OCI-LY7 (cell line): ENCODE data around the gene CAPN13. TPM values are rescaled to one million over a fixed set of nuclear protein-coding genes. Genes with fewer than 3 reads are reported as not detected.

ENCODE experiments used
- BruUV-seq: library from RNA; stranded (reverse); fragments of 400-500 nt; replicated peaks from 2 replicates; lab custom pipeline; 2021; lab: Mats Ljungman, UMichigan
- CTCF ChIA-PET: fragments of 300-600 bp; sonication (Branson Sonifier 250); formaldehyde crosslinking; loops from one replicate; lab custom pipeline; 2022; ENCODE audit warnings: antibody characterized with exemption; ENCODE audit not compliant: unreplicated experiment; lab: Charles Lee
- POLR2A ChIA-PET: fragments of 300-600 bp; sonication (Branson Sonifier 250); formaldehyde crosslinking; loops from one replicate; lab custom pipeline; 2022; ENCODE audit warnings: antibody characterized with exemption; lab: Charles Lee
- DNase-seq: peaks from one replicate; pipeline ENCODE4 v3.0.0-alpha.2; 2015; ENCODE audit warnings: low spot score
- H2AFZ ChIP-seq: fragments of 200-600 bp; sonication (generic), shearing (Covaris generic); 2 replicates; pipeline ENCODE4 v1.6.1; 2014; ENCODE audit warnings: mild to moderate bottlenecking, antibody characterized with exemption, low read length, moderate library complexity
- H3K27ac ChIP-seq: fragments of 200-600 bp; sonication (generic); 2 replicates; pipeline ENCODE4 v1.5.1; 2014; ENCODE audit warnings: mixed run types, low read depth, mild to moderate bottlenecking, moderate library complexity, low read length, inconsistent platforms; ENCODE audit not compliant: poor library complexity, severe bottlenecking
- H3K36me3 ChIP-seq: fragments of 200-600 bp; sonication (generic); 2 replicates; pipeline ENCODE4 v1.6.1; 2014; ENCODE audit warnings: mild to moderate bottlenecking, antibody characterized with exemption, low read length, moderate library complexity, mixed read lengths; ENCODE audit not compliant: insufficient read depth
- H3K4me1 ChIP-seq: fragments of 200-600 bp; sonication (generic); 2 replicates; pipeline ENCODE4 v1.5.1; 2014; ENCODE audit warnings: mild to moderate bottlenecking, low read length; ENCODE audit not compliant: insufficient read depth, poor library complexity, severe bottlenecking
- H3K4me2 ChIP-seq: fragments of 200-600 bp; sonication (generic); 2 replicates; pipeline ENCODE4 v1.6.1; 2014; ENCODE audit warnings: mild to moderate bottlenecking, low read length
- H3K4me3 ChIP-seq: fragments of 200-600 bp; sonication (generic); 2 replicates; pipeline ENCODE4 v1.5.1; 2014; ENCODE audit warnings: mild to moderate bottlenecking, low read depth, low read length; ENCODE audit not compliant: poor library complexity, severe bottlenecking
- H3K79me2 ChIP-seq: fragments of 200-600 bp; sonication (generic); 2 replicates; pipeline ENCODE4 v1.6.1; 2016; ENCODE audit warnings: low read depth, mild to moderate bottlenecking, low read length, moderate library complexity, mixed read lengths; ENCODE audit not compliant: insufficient read depth
- H3K9me2 ChIP-seq: fragments of 200-600 bp; sonication (generic); 2 replicates; pipeline ENCODE4 v1.6.1; 2016; ENCODE audit warnings: mild to moderate bottlenecking, low read length, mixed read lengths; ENCODE audit not compliant: insufficient read depth
- H3K9me3 ChIP-seq: fragments of 200-600 bp; sonication (generic); 2 replicates; pipeline ENCODE4 v1.6.1; 2014; ENCODE audit warnings: mild to moderate bottlenecking, mixed run types, low read length, mixed read lengths
- H4K20me1 ChIP-seq: fragments of 200-600 bp; sonication (generic); 2 replicates; pipeline ENCODE4 v1.6.1; 2014; ENCODE audit warnings: mild to moderate bottlenecking, antibody characterized with exemption, low read length, moderate library complexity, mixed read lengths; ENCODE audit not compliant: insufficient read depth
- EZH2phosphoT487 ChIP-seq: fragments of 200-600 bp; sonication (generic); IDR thresholded peaks from 2 replicates; pipeline ENCODE4 v1.6.1; 2018; ENCODE audit warnings: low read depth, borderline replicate concordance, mild to moderate bottlenecking, mixed run types, antibody characterized with exemption, low read length, moderate library complexity, mixed read lengths
- intact Hi-C: fragments of 100-400 bp; cut with micrococcal nuclease; formaldehyde crosslinking; loops from one replicate; pipeline ENCODE4 v1.10.0; 2022; ENCODE audit not compliant: unreplicated experiment
- total RNA-seq, 2 experiments: library from RNA; depleted of rRNA in 1 of 2; stranded (reverse); fragments of >200 nt in 1 of 2; shearing (Covaris generic) in 1 of 2; gene quantifications; 2 replicates each; pipeline ENCODE4 v1.2.3, GENCODE V29; 2014 to 2022
- TF ChIP-seq, protein P1 (sequence below): fragments of 200-600 bp; sonication (generic); conservative IDR thresholded peaks from 2 replicates; pipeline ENCODE4 v1.5.1; 2014; ENCODE audit warnings: mild to moderate bottlenecking, antibody characterized with exemption, low read length, moderate library complexity, mixed read lengths

CAPN13 gene
- total RNA-seq, 2 experiments from 2014 or later, result 0.13 TPM; not detected in 1

DNA sequence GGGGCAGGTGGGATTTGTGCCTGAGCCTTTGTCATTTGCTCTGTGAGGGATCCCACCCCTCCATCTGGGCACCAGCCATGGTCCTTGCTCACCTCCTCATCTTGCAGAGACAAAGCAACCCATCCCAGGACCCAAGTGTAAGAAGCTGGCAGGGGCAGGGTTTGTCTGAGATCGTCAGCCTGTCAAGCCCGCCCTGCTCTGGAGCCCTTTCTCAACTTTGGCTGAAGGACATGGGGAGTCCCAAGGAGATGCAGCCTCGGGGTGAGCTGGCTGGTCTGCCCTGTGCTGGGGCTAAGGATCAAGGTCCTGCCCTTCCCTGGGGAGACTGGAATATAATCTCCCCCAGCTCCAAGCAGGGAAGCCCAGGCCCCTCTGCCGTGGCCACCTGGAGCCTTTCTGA is 86.0 kb downstream of the CAPN13 start:
- Histone ChIP-seq H2AFZ (no peak overlapping the region), H3K79me2 (no peaks in the 10 kb centered on the region), H4K20me1 (no peaks in the 10 kb centered on the region), H3K9me3 (no peaks in the 10 kb centered on the region), H3K36me3 (no peaks in the 10 kb centered on the region), H3K9me2 (no peaks in the 10 kb centered on the region), H3K4me1 (no peaks in the 10 kb centered on the region), H3K4me2 (no peak overlapping the region), H3K27ac (no peak overlapping the region), H3K4me3 (no peak overlapping the region)
- DNase-seq, result no peak
- ChIA-PET CTCF (interaction anchor here (1.6 kb wide), 1 partner anchor 10 kb away, joined by 3 read pairs; no protein-coding TSS in a partner anchor), POLR2A (no interaction called here)
- TF ChIP-seq, protein P1, sequence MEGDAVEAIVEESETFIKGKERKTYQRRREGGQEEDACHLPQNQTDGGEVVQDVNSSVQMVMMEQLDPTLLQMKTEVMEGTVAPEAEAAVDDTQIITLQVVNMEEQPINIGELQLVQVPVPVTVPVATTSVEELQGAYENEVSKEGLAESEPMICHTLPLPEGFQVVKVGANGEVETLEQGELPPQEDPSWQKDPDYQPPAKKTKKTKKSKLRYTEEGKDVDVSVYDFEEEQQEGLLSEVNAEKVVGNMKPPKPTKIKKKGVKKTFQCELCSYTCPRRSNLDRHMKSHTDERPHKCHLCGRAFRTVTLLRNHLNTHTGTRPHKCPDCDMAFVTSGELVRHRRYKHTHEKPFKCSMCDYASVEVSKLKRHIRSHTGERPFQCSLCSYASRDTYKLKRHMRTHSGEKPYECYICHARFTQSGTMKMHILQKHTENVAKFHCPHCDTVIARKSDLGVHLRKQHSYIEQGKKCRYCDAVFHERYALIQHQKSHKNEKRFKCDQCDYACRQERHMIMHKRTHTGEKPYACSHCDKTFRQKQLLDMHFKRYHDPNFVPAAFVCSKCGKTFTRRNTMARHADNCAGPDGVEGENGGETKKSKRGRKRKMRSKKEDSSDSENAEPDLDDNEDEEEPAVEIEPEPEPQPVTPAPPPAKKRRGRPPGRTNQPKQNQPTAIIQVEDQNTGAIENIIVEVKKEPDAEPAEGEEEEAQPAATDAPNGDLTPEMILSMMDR, result no peak
- TF ChIP-seq EZH2phosphoT487, result no peak
- intact Hi-C loops, result no loop called here
- no TSS peak for BruUV-seq

DNA sequence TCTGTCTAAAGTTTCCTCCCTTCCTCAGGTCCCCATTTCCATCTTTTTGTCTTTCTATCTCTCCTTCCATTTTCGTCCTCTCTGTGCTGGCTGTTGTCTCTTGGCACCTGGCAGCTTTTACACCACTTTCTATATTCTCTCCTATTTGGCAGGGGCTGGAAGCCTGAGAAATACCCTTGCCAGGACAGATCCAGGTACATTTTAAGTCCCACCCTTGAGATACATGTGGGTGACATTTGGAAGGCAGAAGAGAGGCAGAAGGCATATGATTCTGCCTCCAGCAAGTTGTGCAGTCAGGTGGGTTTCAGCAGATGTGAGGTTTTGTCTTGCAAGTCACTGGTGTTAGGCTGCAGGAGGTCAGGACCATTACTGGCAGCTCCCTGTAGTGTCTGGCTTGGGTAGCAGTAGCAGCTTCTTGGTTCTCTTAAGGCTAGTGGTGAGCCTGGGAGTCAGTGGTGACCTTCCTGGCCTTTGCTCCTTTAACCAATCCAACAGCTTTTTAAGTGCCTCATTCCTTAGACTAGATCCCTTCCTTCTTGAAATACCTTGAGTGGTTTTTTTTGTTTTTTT is 90.1 kb downstream of the CAPN13 start:
- BruUV-seq, result no TSS peak
- Histone ChIP-seq H2AFZ (no peak overlapping the region), H3K4me2 (no peak overlapping the region), H3K9me3 (no peaks in the 10 kb centered on the region), H3K79me2 (no peaks in the 10 kb centered on the region), H3K36me3 (no peaks in the 10 kb centered on the region), H3K27ac (no peak overlapping the region), H3K4me3 (no peak overlapping the region), H4K20me1 (no peaks in the 10 kb centered on the region), H3K9me2 (no peaks in the 10 kb centered on the region), H3K4me1 (peaks cover 4% of the 10 kb centered on the region)
- intact Hi-C loops, result no loop called here
- ChIA-PET CTCF (no interaction called here), POLR2A (no interaction called here)
- no peak for DNase-seq
- TF ChIP-seq, protein P1, result no peak
- no peak for TF ChIP-seq EZH2phosphoT487

DNA sequence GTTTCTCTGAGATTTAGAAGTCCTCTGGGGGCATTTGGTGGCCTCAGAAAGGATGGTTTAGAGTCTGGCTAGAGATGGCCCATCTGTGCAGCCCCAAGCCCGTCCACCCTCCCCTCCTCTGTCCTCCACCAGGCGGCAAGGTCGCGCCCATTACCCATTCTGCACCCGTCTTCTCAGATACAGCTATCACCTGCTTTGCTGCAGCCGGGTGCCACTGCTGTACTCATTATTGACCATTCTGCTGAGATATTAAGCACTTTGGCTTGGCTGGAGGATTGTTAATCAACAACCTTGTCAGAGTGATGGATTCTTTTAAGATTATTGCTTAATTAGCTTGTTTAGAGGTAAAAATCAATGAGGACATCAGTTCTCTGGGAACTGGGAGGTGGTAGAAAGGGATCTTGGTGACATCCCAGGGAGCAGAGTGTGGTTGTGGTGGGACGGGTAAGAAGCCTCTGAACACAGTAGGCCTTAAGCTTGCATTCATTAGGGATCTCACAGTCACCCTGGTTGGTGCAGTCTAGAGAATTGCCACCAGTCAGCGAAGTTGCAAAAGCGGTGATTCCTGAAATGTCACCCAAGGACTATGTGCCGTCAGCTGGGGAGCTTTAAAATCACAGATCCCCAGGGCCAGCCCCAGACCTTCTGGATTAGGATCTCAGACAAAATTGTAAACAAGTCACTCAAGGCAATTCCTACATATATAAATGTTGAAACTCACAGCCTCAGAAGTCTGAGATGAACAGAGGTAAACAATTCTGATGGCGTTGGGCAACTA is 90.9 kb downstream of the CAPN13 start:
- POLR2A ChIA-PET, result no interaction called here
- Histone ChIP-seq H3K4me1 (peaks cover 4% of the 10 kb centered on the region), H3K9me2 (no peaks in the 10 kb centered on the region), H3K4me3 (no peak overlapping the region), H3K79me2 (no peaks in the 10 kb centered on the region), H3K4me2 (no peak overlapping the region), H4K20me1 (no peaks in the 10 kb centered on the region), H2AFZ (no peak overlapping the region), H3K27ac (no peak overlapping the region), H3K36me3 (no peaks in the 10 kb centered on the region), H3K9me3 (no peaks in the 10 kb centered on the region)
- BruUV-seq, result no TSS peak
- TF ChIP-seq EZH2phosphoT487, result no peak
- TF ChIP-seq, protein P1, result no peak
- DNase-seq, result no peak
- intact Hi-C loops, result no loop called here
- CTCF ChIA-PET, result no interaction called here
